OCI-LY3 (cell line): ENCODE measurements around the gene OTULINL.

Source experiments
- CTCF ChIP-seq: fragments of 200-600, 300-600 bp; sonication (generic); IDR thresholded peaks from 2 replicates; pipeline ENCODE4 v1.5.1; 2014; ENCODE audit warnings: antibody characterized with exemption, low read length, low read depth
- EZH2phosphoT487 ChIP-seq: fragments of 200-600 bp; shearing (Covaris generic); IDR thresholded peaks from 2 replicates; pipeline ENCODE4 v1.6.1; 2018; ENCODE audit warnings: antibody characterized with exemption, mixed run types, low read depth

- TF ChIP-seq CTCF (no peak), EZH2phosphoT487 (no peak)
Observed at GRCh38 chr5:14600846-14601245, 19.3 kb downstream of the OTULINL start.
